ENCODE data around the gene PALM3. TPM values are rescaled to one million over a fixed set of nuclear protein-coding genes. Genes with fewer than 3 reads are reported as not detected.

Gene PALM3
- not detected for polyA plus RNA-seq (2012; ENCODE audit: missing spikeins)

- FAIRE-seq = no peak
- no peak for DNase-seq (ENCODE audit: insufficient read length)
These were observed at the start of gene PALM3 for GRCh38 chr19:14061751-14062557. Gene PALM3, minus strand, starts transcription at chr19:14062076. Its CDS starts 96 bp downstream, at chr19:14061980.

GRCh38 chr19:14111486-14111885 is 49.6 kb upstream of the PALM3 start:
- no peak for TF ChIP-seq TAF1 (IDR thresholded peaks at IDR 0.05; ENCODE audit: borderline replicate concordance, low read depth, low read length)
- no peak for TF ChIP-seq POLR2A (IDR thresholded peaks at IDR 0.05; ENCODE audit: low read depth, low read length)
- TF ChIP-seq POLR2AphosphoS5 (IDR thresholded peaks at IDR 0.05; ENCODE audit: low read depth, low read length) = no peak
- FAIRE-seq (no peak), DNase-seq (ENCODE audit: insufficient read length) (no peak)

More at GRCh38 chr19:14061751-14062557, at the start of gene PALM3:
- no peak for TF ChIP-seq TAF1 (IDR thresholded peaks at IDR 0.05; ENCODE audit: borderline replicate concordance, low read depth, low read length)
- no peak for TF ChIP-seq POLR2A (IDR thresholded peaks at IDR 0.05; ENCODE audit: low read depth, low read length)
- no peak for TF ChIP-seq POLR2AphosphoS5 (IDR thresholded peaks at IDR 0.05; ENCODE audit: low read depth, low read length)

GRCh38 chr19:14110650-14111049 is 48.8 kb upstream of the PALM3 start:
- DNase-seq (ENCODE audit: insufficient read length) = no peak
- no peak for TF ChIP-seq TAF1 (IDR thresholded peaks at IDR 0.05; ENCODE audit: borderline replicate concordance, low read depth, low read length)
- TF ChIP-seq POLR2AphosphoS5 (IDR thresholded peaks at IDR 0.05; ENCODE audit: low read depth, low read length) = no peak
- TF ChIP-seq POLR2A (IDR thresholded peaks at IDR 0.05; ENCODE audit: low read depth, low read length) = no peak
- no peak for FAIRE-seq

GRCh38 chr19:14107581-14108461 is 45.9 kb upstream of the PALM3 start:
- no peak for TF ChIP-seq POLR2A (IDR thresholded peaks at IDR 0.05; ENCODE audit: low read depth, low read length)
- TF ChIP-seq POLR2AphosphoS5 (IDR thresholded peaks at IDR 0.05; ENCODE audit: low read depth, low read length) = no peak
- TF ChIP-seq TAF1 (IDR thresholded peaks at IDR 0.05; ENCODE audit: borderline replicate concordance, low read depth, low read length) = no peak
- DNase-seq (ENCODE audit: insufficient read length) (no peak), FAIRE-seq (no peak)

GRCh38 chr19:14106840-14107239 is 45.0 kb upstream of the PALM3 start:
- DNase-seq (ENCODE audit: insufficient read length) (no peak), FAIRE-seq (no peak)
- no peak for TF ChIP-seq TAF1 (IDR thresholded peaks at IDR 0.05; ENCODE audit: borderline replicate concordance, low read depth, low read length)
- no peak for TF ChIP-seq POLR2AphosphoS5 (IDR thresholded peaks at IDR 0.05; ENCODE audit: low read depth, low read length)
- no peak for TF ChIP-seq POLR2A (IDR thresholded peaks at IDR 0.05; ENCODE audit: low read depth, low read length)

GRCh38 chr19:14105680-14106079 is 43.8 kb upstream of the PALM3 start:
- TF ChIP-seq TAF1 (IDR thresholded peaks at IDR 0.05; ENCODE audit: borderline replicate concordance, low read depth, low read length) = no peak
- no peak for TF ChIP-seq POLR2AphosphoS5 (IDR thresholded peaks at IDR 0.05; ENCODE audit: low read depth, low read length)
- TF ChIP-seq POLR2A (IDR thresholded peaks at IDR 0.05; ENCODE audit: low read depth, low read length) = no peak
- DNase-seq (ENCODE audit: insufficient read length) (no peak), FAIRE-seq (no peak)

GRCh38 chr19:14103310-14103709 is 41.4 kb upstream of the PALM3 start:
- TF ChIP-seq TAF1 (IDR thresholded peaks at IDR 0.05; ENCODE audit: borderline replicate concordance, low read depth, low read length) (no peak), POLR2AphosphoS5 (IDR thresholded peaks at IDR 0.05; ENCODE audit: low read depth, low read length) (no peak)
- DNase-seq (ENCODE audit: insufficient read length) = no peak
- no peak for FAIRE-seq

GRCh38 chr19:14102756-14103155 is 40.9 kb upstream of the PALM3 start:
- FAIRE-seq = no peak
- DNase-seq (ENCODE audit: insufficient read length) = no peak
- TF ChIP-seq POLR2AphosphoS5 (IDR thresholded peaks at IDR 0.05; ENCODE audit: low read depth, low read length) (no peak), TAF1 (IDR thresholded peaks at IDR 0.05; ENCODE audit: borderline replicate concordance, low read depth, low read length) (no peak), POLR2A (IDR thresholded peaks at IDR 0.05; ENCODE audit: low read depth, low read length) (no peak)

- FAIRE-seq = no peak
- TF ChIP-seq TAF1 (IDR thresholded peaks at IDR 0.05; ENCODE audit: borderline replicate concordance, low read depth, low read length) = no peak
- no peak for TF ChIP-seq POLR2A (IDR thresholded peaks at IDR 0.05; ENCODE audit: low read depth, low read length)
- no peak for TF ChIP-seq POLR2AphosphoS5 (IDR thresholded peaks at IDR 0.05; ENCODE audit: low read depth, low read length)
These were observed 40.3 kb upstream of the PALM3 start for GRCh38 chr19:14102102-14102696.

GRCh38 chr19:14101003-14101545 is 39.2 kb upstream of the PALM3 start:
- DNase-seq (ENCODE audit: insufficient read length) = no peak
- FAIRE-seq = no peak
- TF ChIP-seq POLR2A (IDR thresholded peaks at IDR 0.05; ENCODE audit: low read depth, low read length) (no peak), POLR2AphosphoS5 (IDR thresholded peaks at IDR 0.05; ENCODE audit: low read depth, low read length) (no peak), TAF1 (IDR thresholded peaks at IDR 0.05; ENCODE audit: borderline replicate concordance, low read depth, low read length) (no peak)

More at GRCh38 chr19:14102102-14102696, 40.3 kb upstream of the PALM3 start:
- no peak for DNase-seq (ENCODE audit: insufficient read length)

Data from GM12892 (cell line).